Sigmoid colon (tissue), 4 donors: ENCODE measurements around the gene CCDC186.

Experiments
- CTCF ChIP-seq, 4 experiments: fragments of 450-650 bp in 3 of 4; fragments of 200-600 bp in 1 of 4; IDR thresholded peaks; one replicate each; pipeline ENCODE4 v1.5.1; 2016 to 2019; ENCODE audit warnings: antibody characterized with exemption in 4 of 4, mild to moderate bottlenecking in 3 of 4, moderate library complexity in 2 of 4
- EP300 ChIP-seq, 4 donors: sonication (generic); formaldehyde crosslinking; IDR thresholded peaks; one replicate each; pipeline ENCODE4 v1.6.1; 2017; ENCODE audit warnings: antibody characterized with exemption in 4 of 4
- POLR2A ChIP-seq, 2 donors: fragments of 450-650 bp; IDR thresholded peaks; one replicate each; pipeline ENCODE4 v1.6.1; 2016; ENCODE audit warnings: antibody characterized with exemption in 2 of 2, mild to moderate bottlenecking in 2 of 2, moderate library complexity in 2 of 2
- POLR2AphosphoS5 ChIP-seq, 4 donors: sonication (generic); formaldehyde crosslinking; IDR thresholded peaks; one replicate each; pipeline ENCODE4 v1.6.1; 2017; ENCODE audit warnings: antibody characterized with exemption in 4 of 4

DNA sequence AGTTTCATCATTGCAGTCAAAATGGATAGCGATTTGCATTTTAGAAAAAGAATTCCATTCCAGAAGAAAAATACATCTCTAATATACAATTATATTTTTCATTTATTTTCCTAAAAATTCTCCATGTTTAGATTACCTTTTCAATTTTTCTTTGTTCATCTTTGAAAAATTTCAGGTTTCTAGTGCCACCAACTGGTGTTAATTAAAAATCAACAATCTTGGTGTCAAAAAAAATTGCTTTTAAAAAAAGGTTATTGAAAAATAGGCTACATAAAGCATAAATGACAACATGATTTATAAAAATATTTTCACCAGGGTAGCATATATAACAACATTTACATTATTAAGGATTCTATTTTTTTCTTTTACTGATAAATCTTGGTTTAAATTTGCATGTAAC lies 53.0 kb downstream of the CCDC186 start:
- TF ChIP-seq POLR2AphosphoS5 (IDR thresholded peaks at IDR 0.05) (no peak), CTCF (IDR thresholded peaks at IDR 0.05) (no peak), POLR2A (IDR thresholded peaks at IDR 0.05) (no peak), EP300 (IDR thresholded peaks at IDR 0.05) (no peak)
